ENCODE measurements around the gene NFILZ. TPM values are rescaled to one million over a fixed set of nuclear protein-coding genes. Genes with fewer than 3 reads are reported as not detected.
"Not testable (repeated sequence)": the region's sequence is repeated elsewhere in the genome, so short reads cannot be mapped to it uniquely, and the experiment has no call there.

Gene NFILZ
- total RNA-seq, 6 donors from 2014 or later, result not detected

- TF ChIP-seq CTCF (IDR thresholded peaks at IDR 0.05) (no peak), POLR2AphosphoS5 (IDR thresholded peaks at IDR 0.05) (peak in 1 of 2 donors; percentile 12)
- Histone ChIP-seq H3K27me3 (no peaks in the 10 kb centered on the region), H3K36me3 (no peaks in the 10 kb centered on the region), H3K4me3 (no peak overlapping the region), H3K4me1 (no peaks in the 10 kb centered on the region), H3K27ac (peak overlapping the region in 1 of 4 donors; percentile 19), H3K9me3 (peaks cover 0 to 6% (median 4%) of the 10 kb centered on the region in 4 donors)
- peak; percentile 21 to 74 for ATAC-seq (ENCODE audit: low FRiP score in 2 of 2)
- DNase-seq, result no peak
- 45 to 60% methylated on average over 7 to 11 of the region's 11 CpGs for WGBS, 2 donors
Observed at GRCh38 chr19:8631425-8631819, 989 bp downstream of the NFILZ start.

GRCh38 chr19:8635422-8635821, 5.0 kb downstream of the NFILZ start:
- Histone ChIP-seq H3K36me3 (no peaks in the 10 kb centered on the region), H3K4me3 (no peak overlapping the region), H3K27me3 (no peaks in the 10 kb centered on the region), H3K9me3 (peaks cover 0 to under 1% (median 0%) of the 10 kb centered on the region in 4 donors), H3K4me1 (peaks cover 3 to 18% (median 11%) of the 10 kb centered on the region in 4 donors), H3K27ac (no peak overlapping the region)
- WGBS, 2 donors, result 77 to 78% methylated on average over 8 of the region's 8 CpGs
- DNase-seq (no peak), ATAC-seq (ENCODE audit: low FRiP score in 2 of 2) (no peak)
- TF ChIP-seq POLR2AphosphoS5 (IDR thresholded peaks at IDR 0.05), result no peak
- TF ChIP-seq EP300 (IDR thresholded peaks at IDR 0.05), result no peak
- TF ChIP-seq CTCF (IDR thresholded peaks at IDR 0.05), result no peak
- no peak for TF ChIP-seq POLR2A (IDR thresholded peaks at IDR 0.05)

DNA sequence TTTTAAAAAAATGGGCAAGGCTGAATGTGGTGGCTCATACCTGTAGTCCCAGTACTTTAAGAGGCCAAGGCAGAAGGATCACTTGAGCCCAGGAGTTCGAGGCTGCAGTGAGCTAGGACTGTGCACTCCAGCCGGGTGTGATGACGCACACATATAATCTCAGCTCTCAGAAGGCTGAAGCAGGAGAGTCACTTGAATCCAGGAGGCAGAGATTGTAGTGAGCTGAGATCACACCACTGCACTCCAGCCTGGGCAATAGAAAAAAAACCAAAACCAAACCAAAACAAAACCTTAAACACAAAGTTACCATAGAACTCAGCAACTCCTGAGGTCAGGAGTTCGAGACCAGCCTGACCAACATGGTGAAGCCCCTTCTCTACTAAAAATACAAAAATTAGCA, 6.6 kb downstream of the NFILZ start:
- 75 to 81% methylated on average over 4 of the region's 4 CpGs for WGBS, 2 donors
- not testable (repeated sequence) for H3K27me3 ChIP-seq; ATAC-seq (ENCODE audit: low FRiP score in 2 of 2); H3K9me3 ChIP-seq; H3K4me3 ChIP-seq; DNase-seq; H3K27ac ChIP-seq; H3K36me3 ChIP-seq
- peaks cover 3 to 22% (median 12%) of the 10 kb centered on the region in 4 donors for H3K4me1 ChIP-seq

- Histone ChIP-seq H3K9me3 (peaks cover 0 to 6% (median 5%) of the 10 kb centered on the region in 4 donors), H3K27ac (peak overlapping the region in 1 of 4 donors; percentile 77), H3K27me3 (no peaks in the 10 kb centered on the region), H3K36me3 (no peaks in the 10 kb centered on the region), H3K4me1 (peaks cover 3 to 22% (median 12%) of the 10 kb centered on the region in 4 donors), H3K4me3 (no peak overlapping the region)
- ATAC-seq (ENCODE audit: low FRiP score in 2 of 2), result peak; percentile 25 to 38
- 18 to 23% methylated on average over 21 of the region's 21 CpGs for WGBS, 2 donors
- TF ChIP-seq POLR2AphosphoS5 (IDR thresholded peaks at IDR 0.05) (no peak), EP300 (IDR thresholded peaks at IDR 0.05) (no peak)
- peak in 1 of 2 donors; percentile 66 for DNase-seq
Observed at GRCh38 chr19:8638078-8638619, 7.7 kb downstream of the NFILZ start.

DNA sequence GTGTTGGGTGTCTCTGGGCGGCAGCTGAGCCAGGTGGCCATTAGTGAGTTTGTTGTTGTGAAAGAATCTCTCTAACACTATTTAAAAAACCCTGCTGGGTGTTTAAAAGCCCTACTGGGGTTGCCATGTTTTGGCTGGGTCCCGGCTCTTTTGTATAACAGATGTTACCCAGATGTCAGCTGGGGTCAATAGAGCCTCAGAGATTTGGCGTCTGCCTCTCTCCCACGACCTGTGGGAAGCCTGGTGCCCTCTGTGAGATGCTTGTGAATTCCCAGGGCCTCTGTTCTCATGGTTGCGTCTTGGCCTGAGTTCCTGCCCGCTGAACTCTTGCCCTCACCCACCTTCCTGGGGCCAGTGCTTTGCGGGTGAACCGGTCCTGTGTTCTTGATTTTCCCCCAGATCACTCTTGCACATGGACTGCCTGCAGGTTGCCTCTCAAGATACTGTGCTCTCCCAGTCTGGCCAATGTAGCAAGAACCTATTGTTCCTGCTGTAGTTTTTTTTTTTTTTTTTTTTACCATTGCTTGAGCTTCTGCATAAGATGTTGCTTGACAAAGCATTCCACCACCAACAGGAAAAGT, 9.5 kb downstream of the NFILZ start:
- Histone ChIP-seq H3K9me3 (peaks cover 0 to 6% (median 5%) of the 10 kb centered on the region in 4 donors), H3K27me3 (no peaks in the 10 kb centered on the region), H3K4me3 (no peak overlapping the region), H3K27ac (peak overlapping the region; percentile 35 to 77 (median 64)), H3K36me3 (no peaks in the 10 kb centered on the region), H3K4me1 (peaks cover 3 to 22% (median 12%) of the 10 kb centered on the region in 4 donors)
- WGBS, 2 donors, result 40 to 41% methylated on average over 8 of the region's 8 CpGs
- no peak for TF ChIP-seq POLR2AphosphoS5 (IDR thresholded peaks at IDR 0.05)
- TF ChIP-seq EP300 (IDR thresholded peaks at IDR 0.05), result no peak
- no peak for TF ChIP-seq CTCF (IDR thresholded peaks at IDR 0.05)
- no peak for TF ChIP-seq POLR2A (IDR thresholded peaks at IDR 0.05)
- ATAC-seq (ENCODE audit: low FRiP score in 2 of 2), result no peak
- DNase-seq, result no peak
